ENCODE data around the gene RPL39L.
"Not testable (repeated sequence)": the region's sequence is repeated elsewhere in the genome, so short reads cannot be mapped to it uniquely, and the experiment has no call there.

Gene RPL39L

DNA sequence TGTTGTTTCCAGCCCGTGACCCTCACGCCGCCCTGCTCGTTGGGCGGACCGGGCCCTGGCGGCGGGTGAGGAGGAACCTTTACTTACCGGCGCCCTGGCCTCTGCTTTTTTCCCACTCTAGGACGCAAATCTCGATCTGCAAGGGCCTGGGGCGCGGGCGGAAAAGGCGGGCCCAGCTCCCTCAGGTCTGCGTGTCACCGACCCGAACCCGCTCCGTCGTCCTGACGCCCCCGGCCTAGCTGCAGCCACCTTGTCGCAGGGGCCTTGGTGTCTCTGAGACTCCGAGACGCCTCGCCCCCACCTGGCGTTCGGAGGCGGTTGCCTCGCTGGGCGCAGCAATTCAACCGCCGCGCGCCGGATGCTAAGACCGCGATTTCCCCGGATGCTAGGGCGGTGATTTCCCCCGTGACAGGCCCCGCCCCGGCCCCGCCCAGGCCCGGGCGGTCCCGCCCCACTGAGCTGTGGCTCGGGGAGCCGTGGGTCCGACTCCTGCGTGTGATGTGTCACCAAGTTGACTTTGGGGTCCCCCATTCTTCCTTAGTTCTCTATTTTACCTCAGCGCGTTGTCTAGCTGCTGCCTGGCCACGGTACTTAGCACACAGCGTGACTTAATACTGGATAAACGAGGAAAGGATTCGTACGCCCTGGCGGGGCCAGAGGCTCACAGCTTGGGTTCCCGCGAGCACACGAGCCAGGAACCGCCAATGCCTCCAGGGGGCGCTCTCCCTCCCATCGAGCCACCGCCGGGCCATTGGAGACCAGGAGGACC, at the start of gene RPL39L:
TSS of gene RPL39L (minus strand) at position 371 of the 769 bp plus-strand sequence. CDS start 18,196 bp downstream, outside the sequence.
- DNase-seq (ENCODE audit: low read depth): peak; percentile 52

DNA sequence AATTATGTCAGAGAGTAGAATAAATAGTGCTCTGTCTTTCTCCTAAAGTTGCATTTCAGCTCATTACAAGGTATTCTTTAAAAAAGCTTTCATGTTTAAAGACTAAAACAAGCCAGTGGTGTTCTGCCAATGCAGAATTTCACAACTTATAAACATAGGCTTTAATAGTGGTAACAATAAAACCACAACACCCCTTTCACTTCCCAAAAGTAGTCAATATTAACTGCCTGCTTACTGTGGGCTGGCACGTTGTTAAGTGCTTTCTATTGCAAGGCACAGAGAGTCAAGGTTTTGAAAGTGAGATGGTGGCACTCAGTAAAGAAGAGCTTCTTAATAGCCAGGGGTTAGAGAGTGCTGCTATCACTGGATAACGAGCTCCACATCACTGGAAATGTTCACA, 49.6 kb upstream of the RPL39L start:
- DNase-seq (ENCODE audit: low read depth): no peak

DNA sequence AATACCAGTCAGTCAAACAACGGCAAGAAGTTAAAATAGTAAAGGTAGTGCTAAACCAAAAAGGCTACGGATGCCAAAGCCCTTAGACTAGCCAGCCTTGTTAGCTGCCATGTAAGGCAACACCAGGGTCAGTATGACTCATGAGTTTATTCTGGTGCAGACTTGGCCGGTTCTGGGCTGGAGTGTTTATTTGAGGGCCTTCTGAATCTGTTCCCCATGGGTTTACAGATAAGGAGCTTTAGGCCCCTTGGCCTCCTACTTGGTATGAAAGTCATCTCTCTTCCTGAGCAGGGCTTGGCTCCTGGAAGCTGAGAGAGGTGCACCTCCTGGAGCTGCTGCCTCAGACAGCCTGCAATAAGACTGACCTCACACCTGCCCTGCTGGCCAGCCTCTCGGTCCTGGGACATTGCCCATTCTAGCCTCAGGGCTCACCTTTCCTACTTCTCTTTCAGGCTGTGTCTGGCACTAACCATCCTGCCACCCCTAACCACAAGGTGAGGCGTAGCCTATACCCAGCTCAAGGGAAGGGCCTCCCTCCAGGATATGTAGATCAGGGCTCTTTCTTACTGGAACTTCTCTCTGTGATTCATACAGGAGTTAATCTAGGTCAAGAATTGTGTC, 47.6 kb upstream of the RPL39L start:
- DNase-seq (ENCODE audit: low read depth): no peak

- DNase-seq (ENCODE audit: low read depth): no peak
Observed at GRCh38 chr3:187186375-187186774, 47.1 kb upstream of the RPL39L start.

- DNase-seq (ENCODE audit: low read depth): no peak
Observed at GRCh38 chr3:187185759-187186158, 46.5 kb upstream of the RPL39L start.

DNA sequence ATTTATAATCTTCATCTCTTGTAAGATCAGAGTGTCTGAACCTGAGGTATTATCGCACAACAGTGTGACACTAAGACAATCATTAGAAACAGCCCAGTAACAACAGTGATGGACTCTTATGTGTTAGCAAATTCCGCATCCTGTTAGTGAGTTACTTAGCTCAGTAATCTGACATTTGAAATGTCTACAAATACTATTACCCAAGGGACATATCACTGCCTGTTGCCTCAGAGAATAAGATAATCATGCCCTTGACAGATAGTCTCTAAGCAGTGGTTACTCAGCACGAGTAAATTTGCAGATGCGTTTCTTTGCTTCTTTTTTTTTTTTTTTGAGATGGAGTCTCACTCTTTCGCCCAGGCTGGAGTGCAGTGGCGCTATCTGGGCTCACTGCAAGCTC, 44.6 kb upstream of the RPL39L start:
- no peak for DNase-seq (ENCODE audit: low read depth)

DNA sequence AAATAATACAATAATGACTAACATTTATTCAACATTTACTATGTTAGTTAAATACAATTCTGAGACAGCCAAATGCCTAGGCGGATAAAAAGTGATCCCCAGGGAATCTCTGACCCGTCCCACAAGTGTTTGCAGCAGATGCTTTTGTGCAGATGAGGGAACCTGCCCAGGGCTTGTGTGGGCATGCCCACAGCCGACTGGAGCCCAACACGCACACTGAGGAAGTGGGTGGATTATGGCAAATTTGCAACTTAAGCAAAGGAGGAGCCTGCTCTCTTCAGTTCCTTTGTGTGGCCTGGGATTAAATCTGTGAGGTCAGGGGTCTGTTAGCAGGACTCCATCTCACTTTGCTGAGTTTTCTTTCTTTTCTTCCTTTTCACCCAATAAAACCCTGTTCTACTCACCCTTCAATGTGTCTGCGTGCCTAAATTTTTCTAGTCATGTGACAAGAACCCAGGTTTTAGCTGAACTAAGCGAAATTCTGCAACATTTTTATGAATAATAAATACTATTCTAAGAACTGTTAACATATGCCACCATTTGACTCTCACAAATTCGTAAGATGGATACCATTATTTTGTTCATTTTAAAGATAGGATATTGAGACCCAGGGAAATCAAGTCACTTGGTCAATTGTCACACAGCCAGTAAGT, 44.0 kb upstream of the RPL39L start:
- DNase-seq (ENCODE audit: low read depth): no peak

DNA sequence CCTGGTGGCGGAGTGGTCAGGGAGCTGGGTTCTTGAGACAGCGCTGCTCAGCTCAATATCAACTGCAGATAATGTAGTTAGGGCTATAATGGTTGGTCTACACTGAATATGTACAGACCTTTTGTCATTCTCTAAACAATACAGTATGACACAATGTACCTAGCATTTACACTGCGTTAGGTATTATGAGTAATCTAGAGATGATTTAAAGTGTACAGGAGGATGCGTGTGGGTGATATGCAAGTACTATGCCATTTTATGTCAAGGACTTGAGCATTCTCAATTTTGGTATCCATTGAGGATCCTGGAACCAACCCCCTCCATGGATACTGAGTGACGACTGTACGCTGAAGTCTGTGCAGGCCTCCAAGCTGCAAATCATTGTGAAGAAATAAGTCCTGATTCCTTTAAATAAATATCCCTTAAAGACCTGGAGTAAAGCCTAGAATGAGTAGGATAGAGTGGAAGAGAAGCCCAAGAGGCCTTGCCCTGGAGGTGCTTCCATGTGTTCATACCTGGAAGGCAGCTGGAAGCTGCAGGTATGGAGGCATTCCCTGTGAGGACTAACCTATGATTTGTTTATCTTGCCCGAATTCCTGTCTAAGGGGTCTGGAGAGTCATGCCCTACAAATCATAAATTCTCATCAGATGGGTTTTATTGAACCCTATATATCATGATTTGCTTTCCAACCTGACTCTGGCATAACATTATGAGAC, 42.3 kb upstream of the RPL39L start:
- DNase-seq (ENCODE audit: low read depth): no peak

DNA sequence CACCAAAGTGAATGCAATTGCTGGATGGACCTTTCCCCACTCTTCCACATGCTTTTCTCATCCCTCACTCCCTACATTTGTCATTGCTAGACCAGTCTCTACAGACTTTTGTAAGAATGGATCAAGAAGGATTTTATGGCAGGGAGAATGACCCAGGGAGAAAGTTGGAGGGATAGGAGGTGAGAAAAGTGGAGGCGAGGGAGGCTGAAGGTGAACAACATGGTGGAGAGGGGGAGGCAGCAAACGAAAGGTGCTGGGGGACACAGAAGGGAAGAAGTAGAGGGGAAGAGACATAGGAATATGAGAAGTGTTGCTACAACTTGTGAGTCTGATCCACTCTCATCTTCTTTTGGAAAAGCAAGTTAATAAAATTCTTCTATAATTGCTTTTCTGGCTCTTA, 33.6 kb upstream of the RPL39L start:
- no peak for DNase-seq (ENCODE audit: low read depth)

- DNase-seq (ENCODE audit: low read depth): not testable (repeated sequence)
Observed at GRCh38 chr3:187170911-187171310, 31.6 kb upstream of the RPL39L start.

GRCh38 chr3:187169231-187169960, 30.1 kb upstream of the RPL39L start:
- no peak for DNase-seq (ENCODE audit: low read depth)

- DNase-seq (ENCODE audit: low read depth): no peak
Observed at GRCh38 chr3:187167777-187168176, 28.5 kb upstream of the RPL39L start.

GRCh38 chr3:187166750-187167149, 27.5 kb upstream of the RPL39L start:
- no peak for DNase-seq (ENCODE audit: low read depth)

- DNase-seq (ENCODE audit: low read depth): no peak
Observed at GRCh38 chr3:187165144-187165543, 25.8 kb upstream of the RPL39L start.

- DNase-seq (ENCODE audit: low read depth): no peak
Observed at GRCh38 chr3:187162265-187162953, 23.1 kb upstream of the RPL39L start.

DNA sequence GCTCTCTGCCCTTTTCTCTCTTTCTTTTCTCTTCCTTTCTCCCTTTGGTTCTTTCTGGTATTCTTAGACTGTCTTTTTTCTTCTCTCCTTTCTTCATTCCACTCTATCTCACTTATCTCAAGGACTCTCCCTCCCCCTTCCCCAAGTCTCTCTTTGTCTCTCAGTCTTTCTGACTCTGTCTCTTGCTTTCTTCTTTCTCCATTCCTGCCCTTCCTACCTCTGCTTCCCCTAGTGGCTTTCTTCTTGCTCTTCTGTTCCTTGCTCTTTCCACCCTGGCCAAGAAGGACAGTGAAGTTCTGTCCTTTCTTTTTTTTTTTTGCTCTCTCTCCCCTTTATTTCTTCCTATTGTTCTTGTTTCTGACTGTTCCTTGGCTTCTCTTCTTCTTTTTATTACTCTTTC, 22.3 kb upstream of the RPL39L start:
- no peak for DNase-seq (ENCODE audit: low read depth)

DNA sequence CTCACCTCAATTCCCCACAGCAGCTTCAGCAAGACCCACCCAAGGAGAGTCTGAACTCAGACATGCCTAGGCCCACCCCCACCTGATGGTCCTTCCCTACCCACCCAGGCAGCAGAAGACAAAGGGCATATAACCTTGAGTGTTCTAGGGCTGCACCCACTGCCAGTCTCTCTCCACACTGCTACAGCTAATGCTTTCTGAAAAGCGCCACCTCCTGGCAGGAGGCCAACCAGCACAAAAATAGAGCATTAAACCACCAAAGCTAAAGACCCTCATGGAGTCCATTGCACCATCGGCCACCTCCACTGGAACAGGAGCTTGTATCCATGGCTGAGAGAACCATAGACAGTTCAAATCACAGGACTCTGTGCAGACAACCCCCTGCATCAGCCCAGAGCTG, 11.3 kb upstream of the RPL39L start:
- no peak for DNase-seq (ENCODE audit: low read depth)

DNA sequence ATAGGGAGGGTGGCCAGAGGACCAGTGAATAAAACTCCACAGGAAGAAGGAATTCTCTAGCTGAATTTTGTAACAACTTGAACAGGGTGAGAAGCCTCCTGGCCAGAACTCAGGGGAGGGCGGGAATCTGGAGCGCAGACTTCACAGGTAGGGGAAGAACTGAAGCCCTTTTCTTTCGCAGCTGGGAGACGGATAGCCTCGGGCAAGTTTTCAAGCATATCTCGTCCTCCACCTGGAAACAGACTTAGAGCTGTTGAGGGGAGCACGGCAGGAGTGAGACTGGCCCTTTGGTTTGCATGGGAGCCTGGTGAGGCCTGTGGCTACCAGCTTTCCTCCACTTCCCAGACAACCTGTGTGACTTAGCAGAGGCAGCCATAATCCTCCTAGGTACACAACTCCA, 10.9 kb upstream of the RPL39L start:
- DNase-seq (ENCODE audit: low read depth): no peak

DNA sequence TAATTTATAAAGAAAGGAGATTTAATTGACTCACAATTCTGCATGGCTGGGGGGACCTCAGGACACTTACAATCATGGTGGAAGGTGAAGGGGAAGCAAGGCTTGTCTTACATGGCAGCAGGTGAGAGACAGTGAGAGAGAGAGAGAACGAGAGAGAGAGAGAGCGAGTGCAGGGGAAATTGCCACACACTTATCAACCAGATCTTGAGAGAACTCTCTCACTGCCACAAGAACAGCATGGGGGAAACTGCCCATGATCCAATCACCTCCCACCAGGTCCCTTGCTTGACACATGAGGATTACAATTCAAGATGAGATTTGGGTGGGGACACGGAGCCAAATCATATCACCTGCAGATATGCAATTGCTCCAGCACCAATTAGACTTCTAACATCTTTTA, 7.1 kb upstream of the RPL39L start:
- no peak for DNase-seq (ENCODE audit: low read depth)

DNA sequence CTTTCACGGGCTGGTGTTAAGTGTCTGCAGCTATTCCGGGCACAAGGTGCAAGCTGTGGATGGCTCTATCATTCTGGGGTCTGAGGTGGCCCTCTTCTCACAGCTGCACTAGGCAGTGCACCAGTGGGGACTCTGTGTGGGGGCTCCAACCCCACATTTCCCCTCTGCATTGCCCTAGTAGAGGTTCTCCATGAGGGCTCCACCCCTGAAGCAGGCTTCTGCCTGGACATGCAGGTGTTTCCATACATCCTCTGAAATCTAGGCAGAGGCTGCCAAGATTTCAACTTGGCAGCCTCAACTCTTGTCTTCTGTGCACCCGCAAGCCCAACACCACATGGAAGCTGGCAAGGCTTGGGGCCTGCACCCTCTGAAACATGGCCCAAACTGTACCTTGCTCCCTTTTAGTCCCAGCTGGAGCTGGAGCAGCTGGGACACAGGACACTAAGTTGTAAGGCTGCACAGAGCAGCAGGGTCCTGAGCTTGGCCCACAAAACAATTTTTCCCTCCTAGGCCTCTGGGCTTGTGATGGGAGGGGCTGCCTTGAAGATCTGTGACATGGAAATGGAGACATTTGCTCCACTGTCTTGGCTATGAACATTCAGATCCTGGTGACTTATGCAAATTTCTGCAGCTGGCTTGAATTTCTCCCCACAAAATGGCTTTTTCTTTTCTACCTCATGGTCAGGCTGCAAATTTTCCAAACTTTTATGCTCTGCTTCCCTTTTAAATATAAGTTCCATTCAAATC, 6.0 kb upstream of the RPL39L start:
- no peak for DNase-seq (ENCODE audit: low read depth)

DNA sequence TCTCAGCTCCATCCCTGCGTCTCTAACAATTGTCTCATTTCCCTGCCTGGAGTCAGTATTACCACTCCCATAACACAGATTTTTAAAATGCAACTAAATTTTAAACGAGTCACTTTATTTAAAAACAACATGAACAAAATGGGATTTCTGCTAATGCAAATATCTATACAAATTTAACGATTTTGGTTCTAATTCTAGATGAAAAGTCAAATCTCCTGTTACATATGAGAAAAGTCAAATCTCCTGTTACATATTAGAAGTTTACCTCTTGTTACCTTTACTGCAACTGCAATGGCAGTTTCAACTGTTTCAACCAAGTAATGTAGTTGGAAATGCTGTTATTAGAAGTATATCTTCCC, 578 bp upstream of the RPL39L start:
- DNase-seq (ENCODE audit: low read depth): no peak

All from CMK (cell line).